ENCODE results near the gene CEBPG. TPM values are rescaled to one million over a fixed set of nuclear protein-coding genes. Genes with fewer than 3 reads are reported as not detected.

Gene CEBPG
- total RNA-seq, 1 experiment from 2014 or later, result 33.1 TPM

GRCh38 chr19:33405553-33406461, 32.3 kb downstream of the CEBPG start:
- no peak for DNase-seq (ENCODE audit: low spot score)

GRCh38 chr19:33406521-33407139, 33.1 kb downstream of the CEBPG start:
- DNase-seq (ENCODE audit: low spot score), result peak; percentile 57

GRCh38 chr19:33407140-33407551, 33.6 kb downstream of the CEBPG start:
- no peak for DNase-seq (ENCODE audit: low spot score)

- no peak for DNase-seq (ENCODE audit: low spot score)
These were observed 34.2 kb downstream of the CEBPG start for GRCh38 chr19:33407716-33408115.

- no peak for DNase-seq (ENCODE audit: low spot score)
These were observed 34.6 kb downstream of the CEBPG start for GRCh38 chr19:33408116-33408515.

- no peak for DNase-seq (ENCODE audit: low spot score)
These were observed 35.3 kb downstream of the CEBPG start for GRCh38 chr19:33408538-33409434.

GRCh38 chr19:33409906-33410685, 36.6 kb downstream of the CEBPG start:
- DNase-seq (ENCODE audit: low spot score), result no peak

- DNase-seq (ENCODE audit: low spot score), result no peak
These were observed 37.4 kb downstream of the CEBPG start for GRCh38 chr19:33410915-33411401.

GRCh38 chr19:33411621-33412180, 38.2 kb downstream of the CEBPG start:
- no peak for DNase-seq (ENCODE audit: low spot score)

- DNase-seq (ENCODE audit: low spot score), result no peak
These were observed 39.3 kb downstream of the CEBPG start for GRCh38 chr19:33412601-33413425.

GRCh38 chr19:33413426-33413725, 39.9 kb downstream of the CEBPG start:
- DNase-seq (ENCODE audit: low spot score), result no peak

GRCh38 chr19:33413868-33414666, 40.6 kb downstream of the CEBPG start:
- DNase-seq (ENCODE audit: low spot score), result no peak

GRCh38 chr19:33414667-33415605, 41.4 kb downstream of the CEBPG start:
- no peak for DNase-seq (ENCODE audit: low spot score)

GRCh38 chr19:33416307-33417215, 43.1 kb downstream of the CEBPG start:
- peak; percentile 74 for DNase-seq (ENCODE audit: low spot score)

GRCh38 chr19:33417751-33418150, 44.2 kb downstream of the CEBPG start:
- no peak for DNase-seq (ENCODE audit: low spot score)

- no peak for DNase-seq (ENCODE audit: low spot score)
These were observed 45.0 kb downstream of the CEBPG start for GRCh38 chr19:33418461-33418860.

Measured in A172 (cell line).